Loucy (cell line): ENCODE results near the gene NPC1.

ENCODE experiments used
- H2AFZ ChIP-seq: fragments of 200-600 bp; sonication (generic); 2 replicates; pipeline ENCODE4 v1.6.0; 2016; ENCODE audit warnings: antibody characterized with exemption, mild to moderate bottlenecking, low read length, moderate library complexity
- H3F3A ChIP-seq: fragments of 200-600 bp; 2 replicates; pipeline ENCODE4 v1.6.0; 2016; ENCODE audit warnings: antibody characterized with exemption, low read depth, mild to moderate bottlenecking
- H3K27me3 ChIP-seq: fragments of 200-600 bp; sonication (generic); 2 replicates; pipeline ENCODE4 v1.6.1; 2014; ENCODE audit warnings: low read length, mild to moderate bottlenecking; ENCODE audit not compliant: insufficient read depth, poor library complexity, severe bottlenecking
- H3K36me3 ChIP-seq: fragments of 200-600 bp; sonication (generic); 2 replicates; pipeline ENCODE4 v1.6.1; 2016; ENCODE audit warnings: low read length; ENCODE audit not compliant: insufficient read depth
- H3K4me1 ChIP-seq: fragments of 200-600 bp; sonication (generic); 2 replicates; pipeline ENCODE4 v1.5.1; 2014; ENCODE audit warnings: low read length, mild to moderate bottlenecking; ENCODE audit not compliant: insufficient read depth, poor library complexity, severe bottlenecking
- H3K4me2 ChIP-seq: fragments of 200-600 bp; sonication (generic); 2 replicates; pipeline ENCODE4 v1.6.0; 2014; ENCODE audit warnings: antibody characterized with exemption, low read length, low read depth, mild to moderate bottlenecking; ENCODE audit not compliant: poor library complexity, severe bottlenecking
- H3K4me3 ChIP-seq: fragments of 200-600 bp; sonication (generic); 2 replicates; pipeline ENCODE4 v1.5.1; 2014; ENCODE audit warnings: low read length, mild to moderate bottlenecking, mixed read lengths; ENCODE audit not compliant: poor library complexity, severe bottlenecking
- H3K79me2 ChIP-seq: fragments of 200-600 bp; sonication (generic); 2 replicates; pipeline ENCODE4 v1.6.1; 2014; ENCODE audit warnings: low read length; ENCODE audit not compliant: insufficient read depth
- H3K9ac ChIP-seq: fragments of 200-600 bp; sonication (generic); 2 replicates; pipeline ENCODE4 v1.6.0; 2014; ENCODE audit warnings: mild to moderate bottlenecking, low read depth, low read length, moderate library complexity; ENCODE audit not compliant: poor library complexity, severe bottlenecking
- H3K9me2 ChIP-seq: fragments of 200-600 bp; sonication (generic); replicated peaks from 2 replicates; pipeline ENCODE4 v1.6.1; 2016; ENCODE audit warnings: low read depth, low read length, mixed read lengths
- H3K9me3 ChIP-seq: fragments of 200-600 bp; sonication (generic); 2 replicates; pipeline ENCODE4 v1.6.1; 2014; ENCODE audit warnings: mild to moderate bottlenecking, antibody characterized with exemption, low read length, low read depth; ENCODE audit not compliant: insufficient read depth
- H4K20me1 ChIP-seq: fragments of 200-600 bp; sonication (generic); 2 replicates; pipeline ENCODE4 v1.6.0; 2014; ENCODE audit warnings: antibody characterized with exemption, low read length, mild to moderate bottlenecking; ENCODE audit not compliant: insufficient read depth, poor library complexity, severe bottlenecking
- CTCF ChIP-seq: fragments of 200-600 bp; sonication (generic); conservative IDR thresholded peaks from 2 replicates; pipeline ENCODE4 v1.5.1; 2014; ENCODE audit warnings: mild to moderate bottlenecking, antibody characterized with exemption, low read length
- EZH2phosphoT487 ChIP-seq: fragments of 200-600 bp; IDR thresholded peaks from 2 replicates; pipeline ENCODE4 v1.6.1; 2018; ENCODE audit warnings: antibody characterized with exemption, mild to moderate bottlenecking, moderate library complexity, borderline replicate concordance

NPC1 gene

GRCh38 chr18:23521271-23521670 is 65.0 kb downstream of the NPC1 start:
- TF ChIP-seq CTCF (no peak), EZH2phosphoT487 (no peak)
- no peaks in the 10 kb centered on the region for H4K20me1 ChIP-seq
- H2AFZ ChIP-seq, result no peak overlapping the region
- no peaks in the 10 kb centered on the region for H3K9me2 ChIP-seq
- no peaks in the 10 kb centered on the region for H3K9me3 ChIP-seq
- H3K36me3 ChIP-seq, result peaks cover 81% of the 10 kb centered on the region; the same call in 1 of the 2 replicates
- no peak overlapping the region for H3K9ac ChIP-seq
- no peak overlapping the region for H3K4me2 ChIP-seq
- no peaks in the 10 kb centered on the region for H3K27me3 ChIP-seq
- no peaks in the 10 kb centered on the region for H3F3A ChIP-seq
- H3K79me2 ChIP-seq, result no peaks in the 10 kb centered on the region
- H3K4me1 ChIP-seq, result no peaks in the 10 kb centered on the region
- no peak overlapping the region for H3K4me3 ChIP-seq

- Histone ChIP-seq H3K79me2 (no peaks in the 10 kb centered on the region), H3K4me1 (no peaks in the 10 kb centered on the region), H3K9me2 (no peaks in the 10 kb centered on the region), H3K4me3 (no peak overlapping the region), H3K27me3 (no peaks in the 10 kb centered on the region), H3K9me3 (no peaks in the 10 kb centered on the region), H3F3A (no peaks in the 10 kb centered on the region), H3K4me2 (no peak overlapping the region), H4K20me1 (no peaks in the 10 kb centered on the region), H2AFZ (no peak overlapping the region), H3K36me3 (peaks cover 81% of the 10 kb centered on the region; the same call in 1 of the 2 replicates), H3K9ac (no peak overlapping the region)
- no peak for TF ChIP-seq CTCF
- TF ChIP-seq EZH2phosphoT487, result no peak
These were observed 66.6 kb downstream of the NPC1 start for GRCh38 chr18:23519734-23520133.

GRCh38 chr18:23515911-23516546 is 70.3 kb downstream of the NPC1 start:
- no peaks in the 10 kb centered on the region for H3K79me2 ChIP-seq
- H3K9me3 ChIP-seq, result no peaks in the 10 kb centered on the region
- H4K20me1 ChIP-seq, result no peaks in the 10 kb centered on the region
- TF ChIP-seq EZH2phosphoT487 (no peak), CTCF (peak; percentile 96)
- H3K27me3 ChIP-seq, result no peaks in the 10 kb centered on the region
- H3K4me1 ChIP-seq, result no peaks in the 10 kb centered on the region
- peaks cover 64% of the 10 kb centered on the region; the same call in 1 of the 2 replicates for H3K36me3 ChIP-seq
- no peak overlapping the region for H2AFZ ChIP-seq
- H3K9ac ChIP-seq, result no peak overlapping the region
- no peaks in the 10 kb centered on the region for H3F3A ChIP-seq
- H3K4me2 ChIP-seq, result no peak overlapping the region
- H3K9me2 ChIP-seq, result no peaks in the 10 kb centered on the region
- H3K4me3 ChIP-seq, result no peak overlapping the region
